OCI-LY7 (cell line): ENCODE measurements around the gene RPSA. TPM values are rescaled to one million over a fixed set of nuclear protein-coding genes. Genes with fewer than 3 reads are reported as not detected.

Experiments
- BruUV-seq: library from RNA; stranded (reverse); fragments of 400-500 nt; replicated peaks from 2 replicates; lab custom pipeline; 2021; lab: Mats Ljungman, UMichigan
- CTCF ChIA-PET: fragments of 300-600 bp; sonication (Branson Sonifier 250); formaldehyde crosslinking; loops from one replicate; lab custom pipeline; 2022; ENCODE audit warnings: antibody characterized with exemption; ENCODE audit not compliant: unreplicated experiment; lab: Charles Lee
- POLR2A ChIA-PET: fragments of 300-600 bp; sonication (Branson Sonifier 250); formaldehyde crosslinking; loops from one replicate; lab custom pipeline; 2022; ENCODE audit warnings: antibody characterized with exemption; lab: Charles Lee
- DNase-seq: peaks from one replicate; pipeline ENCODE4 v3.0.0-alpha.2; 2015; ENCODE audit warnings: low spot score
- H2AFZ ChIP-seq: fragments of 200-600 bp; sonication (generic), shearing (Covaris generic); 2 replicates; pipeline ENCODE4 v1.6.1; 2014; ENCODE audit warnings: mild to moderate bottlenecking, antibody characterized with exemption, low read length, moderate library complexity
- H3K27ac ChIP-seq: fragments of 200-600 bp; sonication (generic); 2 replicates; pipeline ENCODE4 v1.5.1; 2014; ENCODE audit warnings: mixed run types, low read depth, mild to moderate bottlenecking, moderate library complexity, low read length, inconsistent platforms; ENCODE audit not compliant: poor library complexity, severe bottlenecking
- H3K36me3 ChIP-seq: fragments of 200-600 bp; sonication (generic); 2 replicates; pipeline ENCODE4 v1.6.1; 2014; ENCODE audit warnings: mild to moderate bottlenecking, antibody characterized with exemption, low read length, moderate library complexity, mixed read lengths; ENCODE audit not compliant: insufficient read depth
- H3K4me1 ChIP-seq: fragments of 200-600 bp; sonication (generic); 2 replicates; pipeline ENCODE4 v1.5.1; 2014; ENCODE audit warnings: mild to moderate bottlenecking, low read length; ENCODE audit not compliant: insufficient read depth, poor library complexity, severe bottlenecking
- H3K4me2 ChIP-seq: fragments of 200-600 bp; sonication (generic); 2 replicates; pipeline ENCODE4 v1.6.1; 2014; ENCODE audit warnings: mild to moderate bottlenecking, low read length
- H3K4me3 ChIP-seq: fragments of 200-600 bp; sonication (generic); 2 replicates; pipeline ENCODE4 v1.5.1; 2014; ENCODE audit warnings: mild to moderate bottlenecking, low read depth, low read length; ENCODE audit not compliant: poor library complexity, severe bottlenecking
- H3K79me2 ChIP-seq: fragments of 200-600 bp; sonication (generic); 2 replicates; pipeline ENCODE4 v1.6.1; 2016; ENCODE audit warnings: low read depth, mild to moderate bottlenecking, low read length, moderate library complexity, mixed read lengths; ENCODE audit not compliant: insufficient read depth
- H3K9me2 ChIP-seq: fragments of 200-600 bp; sonication (generic); 2 replicates; pipeline ENCODE4 v1.6.1; 2016; ENCODE audit warnings: mild to moderate bottlenecking, low read length, mixed read lengths; ENCODE audit not compliant: insufficient read depth
- H3K9me3 ChIP-seq: fragments of 200-600 bp; sonication (generic); 2 replicates; pipeline ENCODE4 v1.6.1; 2014; ENCODE audit warnings: mild to moderate bottlenecking, mixed run types, low read length, mixed read lengths
- H4K20me1 ChIP-seq: fragments of 200-600 bp; sonication (generic); 2 replicates; pipeline ENCODE4 v1.6.1; 2014; ENCODE audit warnings: mild to moderate bottlenecking, antibody characterized with exemption, low read length, moderate library complexity, mixed read lengths; ENCODE audit not compliant: insufficient read depth
- EZH2phosphoT487 ChIP-seq: fragments of 200-600 bp; sonication (generic); IDR thresholded peaks from 2 replicates; pipeline ENCODE4 v1.6.1; 2018; ENCODE audit warnings: low read depth, borderline replicate concordance, mild to moderate bottlenecking, mixed run types, antibody characterized with exemption, low read length, moderate library complexity, mixed read lengths
- intact Hi-C: fragments of 100-400 bp; cut with micrococcal nuclease; formaldehyde crosslinking; loops from one replicate; pipeline ENCODE4 v1.10.0; 2022; ENCODE audit not compliant: unreplicated experiment
- total RNA-seq, 2 experiments: library from RNA; depleted of rRNA in 1 of 2; stranded (reverse); fragments of >200 nt in 1 of 2; shearing (Covaris generic) in 1 of 2; gene quantifications; 2 replicates each; pipeline ENCODE4 v1.2.3, GENCODE V29; 2014 to 2022
- TF ChIP-seq, protein P1 (sequence below): fragments of 200-600 bp; sonication (generic); conservative IDR thresholded peaks from 2 replicates; pipeline ENCODE4 v1.5.1; 2014; ENCODE audit warnings: mild to moderate bottlenecking, antibody characterized with exemption, low read length, moderate library complexity, mixed read lengths

The RPSA gene
- total RNA-seq, 2 experiments from 2014 or later = 1,952 to 2,813 TPM

- no peak overlapping the region for H3K27ac ChIP-seq
- no peaks in the 10 kb centered on the region for H3K9me3 ChIP-seq
- peak overlapping the region; percentile 76 for H3K4me3 ChIP-seq
- TSS peak; percentile 67 for BruUV-seq
- peaks cover 25% of the 10 kb centered on the region for H3K36me3 ChIP-seq
- H3K4me1 ChIP-seq = peaks cover 55% of the 10 kb centered on the region
- H3K79me2 ChIP-seq = peaks cover 60% of the 10 kb centered on the region
- H4K20me1 ChIP-seq = peaks cover 22% of the 10 kb centered on the region
- no peaks in the 10 kb centered on the region for H3K9me2 ChIP-seq
- ChIA-PET POLR2A (interaction anchor here (1.0 to 7.5 kb wide), 5 partner anchors 13 to 114 kb away, joined by 3 to 85 read pairs (median 4); partner anchors contain the start of gene RPSA), CTCF (no interaction called here)
- peak overlapping the region; percentile 74 for H3K4me2 ChIP-seq
- no peak for DNase-seq
- TF ChIP-seq EZH2phosphoT487 = no peak
- TF ChIP-seq, protein P1, sequence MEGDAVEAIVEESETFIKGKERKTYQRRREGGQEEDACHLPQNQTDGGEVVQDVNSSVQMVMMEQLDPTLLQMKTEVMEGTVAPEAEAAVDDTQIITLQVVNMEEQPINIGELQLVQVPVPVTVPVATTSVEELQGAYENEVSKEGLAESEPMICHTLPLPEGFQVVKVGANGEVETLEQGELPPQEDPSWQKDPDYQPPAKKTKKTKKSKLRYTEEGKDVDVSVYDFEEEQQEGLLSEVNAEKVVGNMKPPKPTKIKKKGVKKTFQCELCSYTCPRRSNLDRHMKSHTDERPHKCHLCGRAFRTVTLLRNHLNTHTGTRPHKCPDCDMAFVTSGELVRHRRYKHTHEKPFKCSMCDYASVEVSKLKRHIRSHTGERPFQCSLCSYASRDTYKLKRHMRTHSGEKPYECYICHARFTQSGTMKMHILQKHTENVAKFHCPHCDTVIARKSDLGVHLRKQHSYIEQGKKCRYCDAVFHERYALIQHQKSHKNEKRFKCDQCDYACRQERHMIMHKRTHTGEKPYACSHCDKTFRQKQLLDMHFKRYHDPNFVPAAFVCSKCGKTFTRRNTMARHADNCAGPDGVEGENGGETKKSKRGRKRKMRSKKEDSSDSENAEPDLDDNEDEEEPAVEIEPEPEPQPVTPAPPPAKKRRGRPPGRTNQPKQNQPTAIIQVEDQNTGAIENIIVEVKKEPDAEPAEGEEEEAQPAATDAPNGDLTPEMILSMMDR = no peak
- no peak overlapping the region for H2AFZ ChIP-seq
- intact Hi-C loops = loop anchor here (10.0 kb wide), 1 partner anchor 330 kb away; the partner anchor contains the start of genes SCN11A and WDR48
Measured at GRCh38 chr3:39384665-39385000, 21.9 kb upstream of the RPSA start.

DNA sequence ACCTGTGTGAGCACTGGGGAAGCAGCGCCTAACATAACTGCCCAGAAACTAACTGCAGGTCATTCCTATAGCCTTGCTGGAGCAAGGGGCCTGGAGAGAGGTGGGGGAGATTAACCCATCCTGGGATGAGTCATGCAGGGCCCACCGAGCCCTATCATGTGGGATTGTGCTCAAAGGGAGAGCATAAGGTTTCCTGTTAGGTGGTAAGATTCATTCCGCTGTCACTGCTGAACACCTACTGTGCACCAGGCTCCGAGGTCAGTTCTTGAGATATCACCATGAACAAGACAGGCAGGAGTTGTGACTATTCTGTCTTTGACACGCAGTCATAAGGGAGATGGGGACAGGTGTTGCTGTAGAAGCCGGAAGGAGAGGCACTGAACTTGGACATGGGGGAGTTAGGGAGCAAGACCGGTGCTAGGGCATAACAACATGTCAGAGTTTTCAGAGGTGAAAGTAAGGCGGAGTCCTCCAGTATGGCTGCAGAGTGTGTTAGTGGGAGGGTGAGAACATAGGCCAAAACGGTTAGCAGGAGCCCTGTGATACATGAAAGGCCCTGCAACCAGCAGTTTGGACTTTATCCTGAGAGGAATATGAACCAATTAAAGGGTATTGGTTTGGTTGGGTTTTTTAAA, 20.9 kb upstream of the RPSA start:
- H3K4me1 ChIP-seq = peaks cover 64% of the 10 kb centered on the region
- no peaks in the 10 kb centered on the region for H3K9me2 ChIP-seq
- H2AFZ ChIP-seq = no peak overlapping the region
- H4K20me1 ChIP-seq = peaks cover 22% of the 10 kb centered on the region
- no peak overlapping the region for H3K27ac ChIP-seq
- peaks cover 34% of the 10 kb centered on the region for H3K36me3 ChIP-seq
- DNase-seq = no peak
- CTCF ChIA-PET = no interaction called here
- H3K9me3 ChIP-seq = no peaks in the 10 kb centered on the region
- peak overlapping the region; percentile 74 for H3K4me2 ChIP-seq
- peak overlapping the region; percentile 76 for H3K4me3 ChIP-seq
- no TSS peak for BruUV-seq
- no peak for TF ChIP-seq EZH2phosphoT487
- TF ChIP-seq, protein P1 = no peak
- intact Hi-C loops = loop anchor here (10.0 kb wide), 1 partner anchor 331 kb away; the partner anchor contains the start of genes SCN11A and WDR48
- POLR2A ChIA-PET = interaction anchor here (7.5 kb wide), 1 partner anchor 20 kb away, joined by 85 read pairs; the partner anchor contains the start of gene RPSA
- peaks cover 69% of the 10 kb centered on the region for H3K79me2 ChIP-seq

DNA sequence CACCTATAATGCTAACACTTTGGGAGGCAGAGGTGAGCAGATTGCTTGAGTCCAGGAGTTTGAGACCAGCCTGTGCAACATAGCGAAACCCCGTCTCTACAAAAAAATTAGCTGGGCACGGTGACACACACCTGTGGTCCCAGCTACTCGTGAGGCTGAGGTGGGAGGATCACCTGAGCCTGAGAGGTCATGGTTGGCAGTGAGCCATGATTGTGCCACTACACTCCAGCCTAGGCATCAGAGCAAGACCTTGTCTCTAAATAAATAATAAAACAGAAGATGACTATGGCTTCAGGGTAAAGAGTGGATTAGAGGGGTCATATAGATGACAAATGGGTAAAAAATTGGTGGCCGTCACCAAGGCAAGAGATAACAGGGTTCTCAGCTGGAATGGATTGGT, 20.2 kb upstream of the RPSA start:
- POLR2A ChIA-PET = interaction anchor here (0.6 to 7.5 kb wide), 2 partner anchors 19 to 1363 kb away, joined by 3 to 85 read pairs; partner anchors contain the start of gene RPSA
- Histone ChIP-seq H3K4me1 (peaks cover 64% of the 10 kb centered on the region), H3K27ac (no peak overlapping the region), H3K4me3 (no peak overlapping the region), H3K9me2 (no peaks in the 10 kb centered on the region), H3K36me3 (peaks cover 42% of the 10 kb centered on the region), H3K79me2 (peaks cover 76% of the 10 kb centered on the region), H3K4me2 (peak overlapping the region; percentile 87; the same call in 1 of the 2 replicates), H3K9me3 (no peaks in the 10 kb centered on the region), H2AFZ (no peak overlapping the region), H4K20me1 (peaks cover 22% of the 10 kb centered on the region)
- TF ChIP-seq, protein P1 = no peak
- no peak for TF ChIP-seq EZH2phosphoT487
- no TSS peak for BruUV-seq
- no peak for DNase-seq
- intact Hi-C loops = loop anchor here (10.0 kb wide), 1 partner anchor 332 kb away; the partner anchor contains the start of genes SCN11A and WDR48
- CTCF ChIA-PET = interaction anchor here (1.2 to 3.1 kb wide), 2 partner anchors 19 to 22 kb away, joined by 3 to 11 read pairs; partner anchors contain the start of gene RPSA
